SK-N-SH (cell line): ENCODE data around the gene PARD3.

ENCODE experiments used
- CHD2 ChIP-seq: fragments of 150-350 bp; IDR thresholded peaks from 2 replicates; pipeline ENCODE4 v1.6.1; 2018; ENCODE audit warnings: low read length; ENCODE audit not compliant: partially characterized antibody
- CTCF ChIP-seq: fragments of 200-600 bp; sonication (generic); IDR thresholded peaks from 2 replicates; pipeline ENCODE4 v1.6.1; 2017; ENCODE audit warnings: antibody characterized with exemption, mild to moderate bottlenecking, moderate library complexity
- EP300 ChIP-seq, 2 experiments: IDR thresholded peaks; 2 replicates each; pipeline versions ENCODE4 v1.4.0 to v1.6.1; 2012; ENCODE audit warnings: borderline replicate concordance in 1 of 2, low read depth in 1 of 2, low read length in 1 of 2
- FOXM1 ChIP-seq: IDR thresholded peaks from 2 replicates; pipeline ENCODE4 v1.4.0; 2012; ENCODE audit warnings: low read depth, mild to moderate bottlenecking
- RAD21 ChIP-seq: IDR thresholded peaks from 2 replicates; pipeline ENCODE4 v1.6.1; 2012; ENCODE audit warnings: mild to moderate bottlenecking, low read length
- YY1 ChIP-seq: IDR thresholded peaks from 2 replicates; pipeline ENCODE4 v1.4.0; 2012; ENCODE audit warnings: low read depth, mild to moderate bottlenecking

GRCh38 chr10:34567659-34568253 is 247.3 kb downstream of the PARD3 start:
- TF ChIP-seq RAD21 (no peak), CTCF (no peak), YY1 (no peak), FOXM1 (no peak), CHD2 (no peak), EP300 (IDR thresholded peaks at IDR 0.05; ENCODE audit: borderline replicate concordance in 1 of 2, low read depth in 1 of 2, low read length in 1 of 2) (0 out of 4 replicates have a peak, but pooled peaks of 1 of the 2 experiments have one; percentile 41)
